Right hindlimb (tissue), 1 donor: ENCODE results near the gene RCSD1.
"Not testable (repeated sequence)": the region's sequence is repeated elsewhere in the genome, so short reads cannot be mapped to it uniquely, and the experiment has no call there.

Experiments used
- DNase-seq: peaks from one replicate; pipeline ENCODE4 v3.0.0-alpha.2; 2018

RCSD1 gene

GRCh38 chr1:167719715-167720421, 89.8 kb downstream of the RCSD1 start:
- not testable (repeated sequence) for DNase-seq

GRCh38 chr1:167720965-167721616, 91.1 kb downstream of the RCSD1 start:
- peak; percentile 51 for DNase-seq

- peak; percentile 97 for DNase-seq
Observed at GRCh38 chr1:167721617-167722151, 91.7 kb downstream of the RCSD1 start, which contains the start of gene MPZL1. TSS of gene MPZL1 (plus strand) at chr1:167721982. CDS start at chr1:167722152, 170 bp downstream.

DNA sequence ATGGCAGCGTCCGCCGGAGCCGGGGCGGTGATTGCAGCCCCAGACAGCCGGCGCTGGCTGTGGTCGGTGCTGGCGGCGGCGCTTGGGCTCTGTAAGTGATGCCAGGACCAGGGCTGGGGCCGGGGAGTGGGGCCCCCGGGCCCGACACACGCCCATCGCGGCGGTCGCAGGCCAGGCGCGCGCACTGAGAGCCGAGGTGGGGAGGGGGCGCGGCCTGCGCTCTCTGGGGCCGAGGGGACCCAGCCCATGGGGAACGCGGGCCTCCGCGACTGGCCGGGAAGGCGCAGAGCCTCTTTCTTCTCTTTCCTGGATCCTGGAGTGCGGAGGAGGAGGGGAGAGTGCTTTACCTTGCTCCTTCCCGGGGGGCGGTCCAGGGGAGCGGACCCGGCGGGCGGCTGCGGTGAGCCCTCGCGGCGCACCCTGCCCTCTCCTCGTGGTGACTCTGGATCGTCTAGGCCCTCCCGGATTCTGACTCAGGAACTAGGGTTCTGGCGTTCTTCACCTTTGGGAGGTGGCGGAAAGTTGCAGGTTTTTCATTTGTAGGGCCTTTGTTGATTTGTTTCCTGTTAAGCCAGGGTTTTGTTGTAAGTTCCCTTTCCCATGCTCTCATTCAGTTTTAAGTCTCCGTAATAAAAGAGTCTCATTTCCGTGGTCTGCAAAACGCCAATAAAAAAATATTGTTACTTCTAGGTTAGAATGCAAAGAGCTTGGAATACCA, 92.3 kb downstream of the RCSD1 start:
- no peak for DNase-seq

DNA sequence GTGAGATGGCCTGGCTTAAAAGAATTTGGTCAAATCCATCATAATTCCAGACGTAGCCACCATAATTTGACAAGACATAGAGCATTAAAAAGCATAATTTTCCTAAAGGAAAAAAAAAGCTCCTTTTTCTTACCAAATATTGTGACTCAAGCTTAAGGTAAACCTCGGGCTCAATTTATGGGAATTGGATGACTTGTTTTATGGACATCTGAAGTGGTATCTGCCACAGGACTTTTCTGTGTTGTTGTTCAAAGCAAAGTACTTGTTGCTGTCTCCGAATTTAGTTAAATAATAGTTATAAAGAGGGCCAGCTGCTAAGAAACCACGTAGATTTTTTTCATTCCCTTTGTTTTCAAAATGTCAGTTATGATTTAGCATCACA, 92.8 kb downstream of the RCSD1 start:
- DNase-seq, result no peak

- DNase-seq, result no peak
Observed at GRCh38 chr1:167723707-167724323, 93.8 kb downstream of the RCSD1 start.

DNA sequence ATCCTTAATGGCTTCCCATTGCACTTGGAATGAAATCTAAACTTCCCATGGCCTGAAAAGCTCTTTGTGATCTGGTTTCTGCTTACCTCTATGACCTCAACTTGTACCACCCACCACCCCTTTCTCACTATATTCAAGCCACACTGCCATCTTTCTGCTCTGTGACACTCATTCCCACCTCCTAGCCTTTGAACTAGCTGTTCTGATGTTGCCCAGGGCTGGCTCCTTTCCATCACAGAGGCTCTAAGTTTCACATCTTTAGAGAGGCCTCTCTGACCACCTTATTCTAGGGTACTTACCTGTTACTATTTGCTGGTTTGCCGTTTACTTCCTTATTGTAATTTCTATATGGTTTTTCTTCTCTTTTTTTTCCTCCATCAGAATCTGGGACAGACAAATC, 96.0 kb downstream of the RCSD1 start:
- no peak for DNase-seq

- DNase-seq, result no peak
Observed at GRCh38 chr1:167728818-167729410, 98.9 kb downstream of the RCSD1 start.

DNA sequence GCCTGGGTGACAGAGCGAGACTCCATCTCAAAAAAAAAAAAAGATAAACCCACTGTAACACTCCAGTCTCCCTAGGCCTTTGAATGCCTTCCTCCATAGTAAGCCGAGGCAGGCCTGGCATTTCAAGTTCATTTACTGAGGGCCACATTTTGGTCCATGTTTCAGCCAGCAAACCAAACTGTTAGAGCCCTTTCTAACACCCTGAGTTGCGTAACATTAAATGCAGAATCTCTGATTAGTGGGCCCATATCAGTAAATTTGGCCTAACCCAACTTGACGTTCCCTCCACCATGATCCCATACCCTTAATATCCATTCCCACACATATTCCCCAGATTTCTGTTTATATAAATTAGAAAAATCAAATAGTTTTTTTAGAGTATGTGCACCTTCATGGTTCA, 104.2 kb downstream of the RCSD1 start:
- DNase-seq, result no peak

DNA sequence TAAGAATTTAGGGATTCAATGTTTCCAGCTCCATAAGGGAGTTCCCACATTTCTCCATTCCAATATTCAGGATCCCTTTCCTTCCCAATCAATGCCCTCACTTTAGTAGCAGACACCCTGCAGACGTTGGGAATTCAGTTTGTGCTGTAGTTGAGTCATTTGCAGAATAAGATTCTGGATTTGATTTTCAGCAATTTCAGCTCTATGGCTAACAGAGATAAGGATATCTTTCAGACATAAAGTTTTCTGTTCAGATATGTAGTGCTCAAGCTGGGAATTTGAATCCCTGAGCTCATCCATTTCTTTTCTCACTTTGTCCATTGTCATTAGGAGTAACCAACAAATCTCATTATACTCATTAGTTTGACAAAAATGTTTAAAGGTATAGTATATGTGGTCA, 104.8 kb downstream of the RCSD1 start:
- no peak for DNase-seq

DNA sequence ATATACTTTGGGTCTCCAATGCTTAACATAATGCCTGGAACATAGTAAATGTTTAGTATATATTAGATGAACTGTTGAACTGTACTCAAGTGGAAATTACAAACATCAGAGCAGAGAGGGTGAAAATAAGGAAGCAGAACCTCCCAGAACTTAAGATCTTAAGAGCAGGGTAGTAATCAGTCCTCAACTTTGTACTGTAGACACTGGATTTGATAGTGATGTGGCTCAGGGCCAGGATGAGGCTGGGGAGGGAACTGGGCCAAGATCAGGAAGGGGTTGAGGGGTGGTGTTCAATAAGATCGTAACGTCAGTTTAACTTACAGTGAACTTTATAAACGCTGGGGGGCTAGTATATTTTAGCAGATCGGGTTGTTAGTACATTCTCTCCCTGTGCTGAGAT, 107.1 kb downstream of the RCSD1 start:
- no peak for DNase-seq

DNA sequence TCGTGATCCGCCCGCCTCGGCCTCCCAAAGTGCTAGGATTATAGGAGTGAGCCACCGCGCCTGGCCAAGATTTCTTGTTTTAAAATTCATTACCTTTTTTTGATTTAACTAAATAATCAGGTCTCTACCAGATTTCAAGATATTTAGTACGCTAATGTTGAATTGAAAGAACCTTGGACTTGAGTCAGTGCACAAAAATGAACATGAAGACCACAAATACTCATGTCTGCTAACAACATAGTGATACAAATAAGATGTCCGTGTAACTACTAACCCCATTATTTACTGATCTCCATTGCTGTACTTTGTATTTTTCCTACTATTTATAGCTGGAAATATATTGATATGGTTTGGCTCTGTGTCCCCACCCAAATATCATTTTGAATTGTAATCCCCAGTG, 108.1 kb downstream of the RCSD1 start:
- DNase-seq, result no peak

DNA sequence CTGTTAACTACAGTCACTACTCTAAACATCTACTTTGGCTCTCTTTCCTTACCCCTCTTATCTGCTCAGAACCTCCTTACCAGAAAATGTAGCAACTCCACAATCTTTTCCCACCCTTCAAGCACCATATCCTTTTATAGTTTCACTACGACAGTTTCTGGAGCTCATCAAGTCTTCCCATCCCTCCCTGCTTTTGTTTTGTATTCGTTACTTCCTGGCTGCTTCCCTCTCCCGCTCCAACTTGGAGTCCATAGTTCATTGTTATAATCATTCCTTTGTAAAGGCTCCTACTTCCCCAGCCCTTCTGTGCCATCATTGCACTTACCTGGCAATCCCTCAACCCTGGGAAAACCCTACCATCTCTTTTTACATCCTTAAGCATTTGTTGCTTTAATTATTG, 109.7 kb downstream of the RCSD1 start:
- DNase-seq, result no peak

- DNase-seq, result not testable (repeated sequence)
Observed at GRCh38 chr1:167741103-167741502, 111.1 kb downstream of the RCSD1 start.

- not testable (repeated sequence) for DNase-seq
Observed at GRCh38 chr1:167742392-167743057, 112.5 kb downstream of the RCSD1 start.

DNA sequence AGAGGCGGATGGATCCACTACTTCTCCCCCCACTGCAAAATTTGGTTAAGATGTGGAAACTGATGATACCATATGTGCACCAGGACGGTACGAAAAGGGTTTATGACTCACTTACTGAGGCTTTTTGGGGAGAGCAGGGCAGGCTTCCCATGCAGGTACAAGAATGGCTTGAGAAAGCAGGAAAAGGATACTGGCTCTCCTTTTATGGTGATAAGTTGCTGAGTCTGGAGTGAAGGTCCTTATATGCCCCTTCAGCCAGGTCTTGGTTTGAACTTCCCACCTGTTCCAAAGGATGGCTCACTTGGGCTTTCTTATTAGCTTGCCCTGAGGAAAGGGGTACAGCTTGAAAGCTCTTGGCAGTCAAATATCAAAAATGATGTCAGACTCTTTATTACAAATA, 114.9 kb downstream of the RCSD1 start:
- no peak for DNase-seq

- DNase-seq, result no peak
Observed at GRCh38 chr1:167746013-167746672, 116.1 kb downstream of the RCSD1 start.

- no peak for DNase-seq
Observed at GRCh38 chr1:167746988-167747655, 117.1 kb downstream of the RCSD1 start.

GRCh38 chr1:167747988-167748387, 118.0 kb downstream of the RCSD1 start:
- no peak for DNase-seq

GRCh38 chr1:167748906-167749305, 118.9 kb downstream of the RCSD1 start:
- DNase-seq, result no peak

DNA sequence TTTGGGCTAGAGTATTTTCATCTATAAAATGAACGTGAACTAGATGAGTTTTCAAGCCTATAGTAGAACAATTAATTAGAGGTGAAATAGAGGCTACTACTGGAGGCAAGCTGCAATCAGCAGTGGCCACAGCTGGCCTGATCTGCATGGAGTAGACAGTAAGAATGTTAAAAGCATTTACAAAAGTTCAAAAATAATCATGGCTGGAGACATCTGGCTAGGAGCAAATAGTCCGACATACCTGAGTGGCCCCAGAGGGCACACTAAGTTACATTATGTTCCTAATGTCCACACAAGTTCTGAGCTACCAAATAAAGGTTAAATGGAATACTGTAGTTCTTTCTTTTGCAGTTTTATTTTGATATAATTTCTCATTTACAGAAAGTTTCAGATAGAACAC, 119.7 kb downstream of the RCSD1 start:
- no peak for DNase-seq
